ENCODE results near the gene TTC38. TPM values are rescaled to one million over a fixed set of nuclear protein-coding genes. Genes with fewer than 3 reads are reported as not detected.

The TTC38 gene
- total and polyA plus RNA-seq, 2 donors (not counting 3 experiments of a cell fraction or from before 2014, with no cell fraction given) = 31.6 to 39.7 TPM

GRCh38 chr22:46293577-46294260 is 25.9 kb downstream of the TTC38 start:
- DNase-seq (ENCODE audit: low read depth, low spot score) (no peak), FAIRE-seq (no peak)
- H3K4me1 ChIP-seq (ENCODE audit: control insufficient read depth, extremely low read depth, insufficient read depth, low read length) = peaks cover 9% of the 10 kb centered on the region
- H2AFZ ChIP-seq (ENCODE audit: low read depth, low read length) = no peak overlapping the region
- H3K9ac ChIP-seq (replicated peaks; ENCODE audit: extremely low read depth, insufficient read depth, low read length) = no peak overlapping the region
- no peaks in the 10 kb centered on the region for H3K9me3 ChIP-seq (replicated peaks; ENCODE audit: control insufficient read depth, insufficient read depth, low read length)
- H3K4me3 ChIP-seq (replicated peaks in 1 of 3; ENCODE audit: insufficient read depth in 1 of 3, low read depth in 1 of 3, low read length in 3 of 3) = no peak overlapping the region
- ChIA-PET POLR2A (no interaction called here), CTCF (no interaction called here)
- dilution Hi-C loops (cut with MboI; ENCODE audit: extremely low pct_ligation_motif_present, low sequenced_read_pairs) (no loop called here), intact Hi-C loops (cut with micrococcal nuclease) (no loop called here)
- no peak overlapping the region for H3K27ac ChIP-seq (ENCODE audit: insufficient read depth, low read depth, low read length)
- no peak for TF ChIP-seq CTCF (IDR thresholded peaks at IDR 0.05; ENCODE audit: extremely low read depth in 1 of 2, insufficient read depth in 1 of 2, low read depth in 1 of 2, low read length in 2 of 2)
- no peak for TF ChIP-seq JUN (IDR thresholded peaks at IDR 0.05; ENCODE audit: borderline replicate concordance, insufficient read depth, insufficient read length, low read depth)
- no peak for TF ChIP-seq GATA2 (IDR thresholded peaks at IDR 0.05; ENCODE audit: insufficient read depth, insufficient read length, low read depth, low read length)
- no peak for TF ChIP-seq MYC (IDR thresholded peaks at IDR 0.05; ENCODE audit: low read depth, low read length)
- no peak for TF ChIP-seq EZH2 (IDR thresholded peaks at IDR 0.05; ENCODE audit: borderline replicate concordance, low read depth, low read length, severe bottlenecking)
- TF ChIP-seq POLR2AphosphoS5 (IDR thresholded peaks at IDR 0.05; ENCODE audit: insufficient read depth, low read depth, low read length) = no peak
- no peak for TF ChIP-seq FOS (IDR thresholded peaks at IDR 0.05; ENCODE audit: borderline replicate concordance, insufficient read depth, low read length)
- no peak for TF ChIP-seq MAX (IDR thresholded peaks at IDR 0.05; ENCODE audit: insufficient read depth, insufficient read length)
- no peak for TF ChIP-seq POLR2A (IDR thresholded peaks at IDR 0.05; ENCODE audit: low read depth, low read length)
- no peak overlapping the region for H3K4me2 ChIP-seq (ENCODE audit: insufficient read depth, low read length)
- H4K20me1 ChIP-seq (replicated peaks; ENCODE audit: control insufficient read depth, extremely low read depth, insufficient read depth, low read length) = no peaks in the 10 kb centered on the region
- no peaks in the 10 kb centered on the region for H3K27me3 ChIP-seq (ENCODE audit: control insufficient read depth in 2 of 2, insufficient read depth in 2 of 2, low read length in 2 of 2)
- no TSS peak for BruUV-seq (replicated peaks)
- H3K36me3 ChIP-seq (ENCODE audit: control insufficient read depth in 2 of 2, extremely low read depth in 1 of 2, insufficient read depth in 2 of 2, low read length in 2 of 2) = peaks cover 1 to 8% of the 10 kb centered on the region in 2 experiments
- H3K9me1 ChIP-seq (replicated peaks; ENCODE audit: control insufficient read depth, extremely low read depth, insufficient read depth, low read length) = no peaks in the 10 kb centered on the region
- H3K79me2 ChIP-seq (ENCODE audit: control insufficient read depth, insufficient read depth, low read length) = peaks cover 17% of the 10 kb centered on the region

Measured in endothelial cell of umbilical vein (primary cell).